Effector memory CD8-positive, alpha-beta T cell (primary cell): ENCODE data around the gene KNG1.

ENCODE experiments used
- ATAC-seq: fragments of 150-1000 bp; cut with Tn5 transposase; replicated peaks from 2 replicates; pipeline ENCODE4 v1.10.0; 2021; ENCODE audit warnings: mild to moderate bottlenecking, moderate library complexity
- DNase-seq, 3 experiments: peaks; one replicate each; pipeline ENCODE4 v3.0.0; 2021
- H3K27ac Mint-ChIP-seq, 2 donors: one replicate each; pipeline ENCODE4 v1.8.0; 2022; ENCODE audit warnings: mild to moderate bottlenecking in 2 of 2, mixed read lengths in 2 of 2, moderate library complexity in 2 of 2
- H3K27me3 Mint-ChIP-seq, 2 donors: one replicate each; pipeline ENCODE4 v1.8.0; 2022; ENCODE audit warnings: mixed read lengths in 2 of 2
- H3K36me3 Mint-ChIP-seq: one replicate; pipeline ENCODE4 v1.8.0; 2022; ENCODE audit warnings: mild to moderate bottlenecking, moderate library complexity, mixed read lengths; ENCODE audit not compliant: insufficient read depth
- H3K4me1 Mint-ChIP-seq, 2 donors: one replicate each; pipeline ENCODE4 v1.8.0; 2022; ENCODE audit warnings: low read depth in 2 of 2, mixed read lengths in 2 of 2
- H3K4me3 Mint-ChIP-seq, 2 donors: one replicate each; pipeline ENCODE4 v1.8.0; 2022; ENCODE audit warnings: mild to moderate bottlenecking in 2 of 2, mixed read lengths in 2 of 2, moderate library complexity in 2 of 2
- H3K9me3 Mint-ChIP-seq, 2 donors: one replicate each; pipeline ENCODE4 v1.8.0; 2022; ENCODE audit warnings: mixed read lengths in 2 of 2

Gene KNG1

GRCh38 chr3:186772281-186772694 lies 55.1 kb downstream of the KNG1 start:
- peak; percentile 48 for ATAC-seq
- no peaks in the 10 kb centered on the region for H3K9me3 Mint-ChIP-seq
- H3K27ac Mint-ChIP-seq: peak overlapping the region; percentile 66 to 97
- no peaks in the 10 kb centered on the region for H3K27me3 Mint-ChIP-seq
- peak overlapping the region; percentile 74 to 96 for H3K4me3 Mint-ChIP-seq
- H3K4me1 Mint-ChIP-seq: peaks cover 7 to 14% of the 10 kb centered on the region in 2 donors
- no peak for DNase-seq
- peaks cover 7% of the 10 kb centered on the region for H3K36me3 Mint-ChIP-seq

DNA sequence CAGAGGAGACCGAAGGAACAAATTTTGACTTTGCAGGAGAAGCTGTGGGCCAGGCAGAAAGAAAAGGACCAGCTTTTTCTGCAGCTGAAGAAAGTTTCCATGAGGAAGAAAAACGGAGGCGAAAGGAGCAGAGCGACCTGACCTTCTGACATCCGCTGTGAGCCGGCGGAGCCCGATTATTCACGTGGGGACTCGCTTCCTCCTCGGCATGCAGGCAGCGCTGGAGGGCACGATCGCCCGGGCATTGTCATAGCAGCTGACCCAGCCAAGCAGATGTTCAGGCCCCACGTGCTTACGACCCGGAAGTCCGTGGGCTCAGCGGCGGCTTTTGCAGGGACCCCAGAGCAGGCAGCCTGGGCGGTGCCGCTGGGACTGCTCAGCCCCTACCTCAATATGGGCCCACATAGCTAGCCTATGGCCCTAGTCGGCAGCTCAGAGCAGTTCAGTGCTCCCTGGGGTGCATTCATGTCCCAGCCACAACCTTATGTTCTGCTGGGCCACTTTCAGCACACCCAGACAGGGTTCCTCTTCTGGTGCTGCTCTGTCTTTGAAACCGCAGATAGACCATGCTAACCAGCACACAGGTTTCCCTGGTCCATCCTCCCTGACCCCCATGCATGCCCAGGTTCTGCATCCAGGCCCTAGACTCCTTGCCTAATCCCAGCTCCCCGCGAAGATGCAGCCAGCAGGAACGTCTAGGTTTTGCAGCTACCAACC lies 55.7 kb downstream of the KNG1 start:
- Mint-ChIP-seq H3K36me3 (peaks cover 7% of the 10 kb centered on the region), H3K4me3 (peak overlapping the region; percentile 74 to 96), H3K27ac (peak overlapping the region; percentile 80 to 97), H3K27me3 (no peaks in the 10 kb centered on the region), H3K4me1 (peaks cover 7 to 14% of the 10 kb centered on the region in 2 donors), H3K9me3 (no peaks in the 10 kb centered on the region)
- peak; percentile 90 for ATAC-seq
- peak; percentile 38 to 46 (median 45) for DNase-seq

- DNase-seq (no peak), ATAC-seq (no peak)
- Mint-ChIP-seq H3K4me3 (no peak overlapping the region), H3K27me3 (no peaks in the 10 kb centered on the region), H3K36me3 (peaks cover 7% of the 10 kb centered on the region), H3K4me1 (peaks cover 7 to 14% of the 10 kb centered on the region in 2 donors), H3K27ac (no peak overlapping the region), H3K9me3 (no peaks in the 10 kb centered on the region)
Measured at GRCh38 chr3:186775999-186776398, 58.8 kb downstream of the KNG1 start.

DNA sequence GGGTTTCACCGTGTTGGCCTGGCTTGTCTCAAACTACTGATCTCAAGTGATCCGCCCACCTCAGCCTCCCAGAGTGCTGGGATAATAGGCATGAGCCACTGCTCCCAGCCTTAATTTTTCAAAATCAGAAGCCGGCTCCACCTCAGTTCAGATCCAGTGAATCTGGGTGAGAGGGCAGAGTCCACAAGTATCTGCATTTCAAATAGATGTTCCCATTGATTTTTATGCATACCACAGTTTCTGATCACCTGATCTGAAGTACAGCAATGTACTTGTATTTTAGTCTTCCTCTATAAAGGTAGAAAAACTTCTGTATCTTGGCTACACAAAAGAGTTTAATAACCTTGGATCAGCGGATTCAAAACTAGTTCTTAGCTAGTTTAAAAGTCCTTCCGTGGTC lies 62.0 kb downstream of the KNG1 start:
- Mint-ChIP-seq H3K4me1 (peaks cover 11% of the 10 kb centered on the region in 2 donors), H3K36me3 (peaks cover 22% of the 10 kb centered on the region), H3K27ac (no peak overlapping the region), H3K4me3 (no peak overlapping the region), H3K9me3 (no peaks in the 10 kb centered on the region), H3K27me3 (no peaks in the 10 kb centered on the region)
- ATAC-seq (no peak), DNase-seq (no peak)

DNA sequence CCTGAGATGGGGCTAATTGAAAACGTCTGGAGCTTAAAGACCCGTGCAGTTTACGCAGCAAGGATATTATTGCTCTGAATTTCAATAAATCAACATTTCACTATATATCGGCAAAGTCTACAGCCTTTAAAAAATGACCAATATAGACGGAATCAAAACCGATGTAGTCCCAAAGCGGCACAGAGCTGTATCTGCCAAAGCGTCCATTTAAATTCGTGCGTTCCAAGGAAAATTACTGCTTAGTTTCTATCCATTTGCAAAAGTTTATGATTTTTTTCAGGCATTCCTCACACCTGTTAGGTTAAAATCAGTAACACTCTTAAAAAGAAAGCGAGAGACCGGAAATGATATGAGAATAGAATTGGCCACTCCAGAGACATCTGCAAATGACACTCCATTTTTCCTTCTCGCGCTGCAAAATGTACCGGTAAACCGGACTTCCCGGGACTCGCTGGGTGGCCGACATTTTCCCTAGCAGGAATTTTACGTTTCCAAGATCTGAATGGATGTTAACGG lies 65.4 kb downstream of the KNG1 start:
- no peaks in the 10 kb centered on the region for H3K9me3 Mint-ChIP-seq
- H3K27ac Mint-ChIP-seq: peak overlapping the region; percentile 98 to 99
- peak; percentile 29 for ATAC-seq
- peaks cover 53% of the 10 kb centered on the region for H3K36me3 Mint-ChIP-seq
- H3K27me3 Mint-ChIP-seq: no peaks in the 10 kb centered on the region
- H3K4me3 Mint-ChIP-seq: peak overlapping the region; percentile 97 to 98
- DNase-seq: no peak
- H3K4me1 Mint-ChIP-seq: peaks cover 36% of the 10 kb centered on the region in 2 donors

DNA sequence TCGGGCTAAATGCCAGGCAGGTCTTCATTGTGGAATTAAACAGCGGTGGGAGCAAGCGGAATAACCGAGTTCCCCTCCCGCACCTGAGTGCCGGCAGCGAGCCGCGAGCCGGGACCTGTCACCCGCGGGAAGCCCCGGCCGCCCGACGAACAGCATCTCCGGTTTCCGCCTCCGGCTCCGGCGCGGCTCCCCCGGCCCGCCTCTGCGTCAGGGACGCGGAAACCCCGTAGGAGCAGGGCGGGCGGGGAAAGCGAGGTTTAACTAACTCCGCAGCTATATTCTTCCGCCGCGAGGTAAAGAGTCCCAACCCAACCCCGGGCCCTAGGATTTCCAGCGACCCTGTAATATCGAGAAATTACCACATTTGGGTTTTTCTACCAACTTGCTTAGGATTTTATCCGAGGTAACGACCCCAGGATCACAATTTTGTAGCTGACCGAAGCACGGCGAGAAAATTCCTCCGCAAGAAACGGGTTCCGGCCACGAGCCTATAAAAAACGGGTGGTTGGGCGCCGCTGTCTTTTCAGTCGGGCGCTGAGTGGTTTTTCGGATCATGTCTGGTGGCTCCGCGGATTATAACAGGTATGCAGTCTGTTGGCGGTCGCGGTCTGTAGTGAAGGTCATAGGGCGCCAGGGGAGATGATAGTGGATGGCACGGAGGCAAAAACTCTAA lies 66.0 kb downstream of the KNG1 start, which contains the start of gene EIF4A2:
Gene EIF4A2, plus strand, starts transcription at position 520 of the 673 bp plus-strand sequence. Its CDS starts 34 bp downstream, at position 554.
- peak; percentile 75 for ATAC-seq
- Mint-ChIP-seq H3K27me3 (no peaks in the 10 kb centered on the region), H3K4me3 (peak within 1 kb of the TSS; percentile 97 to 98), H3K36me3 (peaks cover 59% of the 10 kb centered on the region), H3K4me1 (peaks cover 42% of the 10 kb centered on the region in 2 donors), H3K9me3 (no peaks in the 10 kb centered on the region), H3K27ac (peak within 1 kb of the TSS; percentile 98 to 99)
- peak; percentile 89 to 91 (median 90) for DNase-seq

GRCh38 chr3:186783731-186784515 lies 66.8 kb downstream of the KNG1 start:
- peak overlapping the region; percentile 98 to 99 for H3K27ac Mint-ChIP-seq
- H3K36me3 Mint-ChIP-seq: peaks cover 66% of the 10 kb centered on the region
- peak; percentile 81 to 87 (median 83) for DNase-seq
- H3K9me3 Mint-ChIP-seq: no peaks in the 10 kb centered on the region
- H3K4me1 Mint-ChIP-seq: peaks cover 49 to 50% of the 10 kb centered on the region in 2 donors
- ATAC-seq: peak; percentile 67
- no peaks in the 10 kb centered on the region for H3K27me3 Mint-ChIP-seq
- peak overlapping the region; percentile 97 to 98 for H3K4me3 Mint-ChIP-seq

- H3K4me1 Mint-ChIP-seq: peaks cover 52 to 54% of the 10 kb centered on the region in 2 donors
- H3K4me3 Mint-ChIP-seq: peak overlapping the region; percentile 97 to 98
- H3K27me3 Mint-ChIP-seq: no peaks in the 10 kb centered on the region
- no peaks in the 10 kb centered on the region for H3K9me3 Mint-ChIP-seq
- DNase-seq: no peak
- peaks cover 76% of the 10 kb centered on the region for H3K36me3 Mint-ChIP-seq
- ATAC-seq: no peak
- H3K27ac Mint-ChIP-seq: peak overlapping the region; percentile 98 to 99
Measured at GRCh38 chr3:186784820-186785494, 67.8 kb downstream of the KNG1 start.

- Mint-ChIP-seq H3K4me3 (peak overlapping the region; percentile 97 to 98), H3K9me3 (no peaks in the 10 kb centered on the region), H3K36me3 (peaks cover 82% of the 10 kb centered on the region), H3K4me1 (peaks cover 52 to 54% of the 10 kb centered on the region in 2 donors), H3K27ac (peak overlapping the region; percentile 98 to 99), H3K27me3 (no peaks in the 10 kb centered on the region)
- no peak for DNase-seq
- ATAC-seq: no peak
Measured at GRCh38 chr3:186785495-186786018, 68.4 kb downstream of the KNG1 start.

DNA sequence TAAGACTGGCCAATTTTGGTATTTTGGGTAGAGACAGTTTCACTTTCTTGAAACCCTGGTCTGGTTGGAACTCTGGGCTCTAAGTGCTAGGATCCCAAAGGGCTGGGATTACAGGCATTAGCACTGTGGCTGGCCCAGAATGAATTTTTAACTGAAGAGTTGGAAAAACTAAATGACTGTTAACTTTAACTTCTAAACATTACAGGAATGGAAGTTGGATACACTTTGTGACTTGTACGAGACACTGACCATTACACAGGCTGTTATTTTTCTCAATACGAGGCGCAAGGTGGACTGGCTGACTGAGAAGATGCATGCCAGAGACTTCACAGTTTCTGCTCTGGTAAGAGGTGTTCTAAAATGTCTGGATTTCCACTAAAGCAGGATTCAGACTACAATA lies 69.8 kb downstream of the KNG1 start:
- H3K9me3 Mint-ChIP-seq: no peaks in the 10 kb centered on the region
- DNase-seq: no peak
- peaks cover 96% of the 10 kb centered on the region for H3K36me3 Mint-ChIP-seq
- ATAC-seq: no peak
- peak overlapping the region; percentile 91 to 99 for H3K27ac Mint-ChIP-seq
- H3K4me3 Mint-ChIP-seq: peak overlapping the region; percentile 97 to 98
- peaks cover 54% of the 10 kb centered on the region in 2 donors for H3K4me1 Mint-ChIP-seq
- H3K27me3 Mint-ChIP-seq: no peaks in the 10 kb centered on the region

GRCh38 chr3:186787642-186788481 lies 70.7 kb downstream of the KNG1 start:
- no peak for ATAC-seq
- Mint-ChIP-seq H3K27ac (peak overlapping the region; percentile 91 to 99), H3K27me3 (no peaks in the 10 kb centered on the region), H3K4me3 (peak overlapping the region; percentile 97 to 98), H3K36me3 (peaks cover 95% of the 10 kb centered on the region), H3K4me1 (peaks cover 48 to 49% of the 10 kb centered on the region in 2 donors), H3K9me3 (no peaks in the 10 kb centered on the region)
- no peak for DNase-seq
